HepG2 (cell line): ENCODE data around the gene RING1.

Experiments
- FOXK1 ChIP-seq: sonication (generic); formaldehyde crosslinking; IDR thresholded peaks from 2 replicates; pipeline ENCODE4 v1.4.0; 2020; ENCODE audit warnings: low read depth, missing genetic modification reagents, borderline replicate concordance
- JUN ChIP-seq: sonication (generic); formaldehyde crosslinking; IDR thresholded peaks from 2 replicates; pipeline ENCODE4 v1.4.0; 2020; ENCODE audit warnings: mild to moderate bottlenecking, missing genetic modification reagents
- JUND ChIP-seq: sonication (generic); formaldehyde crosslinking; IDR thresholded peaks from 2 replicates; pipeline ENCODE4 v1.8.0; 2022; ENCODE audit warnings: mild to moderate bottlenecking, missing genetic modification reagents
- NCOA1 ChIP-seq: sonication (generic); formaldehyde crosslinking; IDR thresholded peaks from 2 replicates; pipeline ENCODE4 v1.9.0; 2021; ENCODE audit warnings: missing genetic modification reagents
- PRPF4 ChIP-seq: fragments of 200-400 bp; formaldehyde crosslinking; IDR thresholded peaks from 2 replicates; pipeline ENCODE4 v1.6.1; 2016; ENCODE audit warnings: low read length, low read depth; ENCODE audit not compliant: poor library complexity, severe bottlenecking
- TF ChIP-seq, protein P1 (sequence below): sonication (generic); formaldehyde crosslinking; IDR thresholded peaks from 2 replicates; pipeline ENCODE4 v1.5.0; 2020; ENCODE audit warnings: mild to moderate bottlenecking, missing genetic modification reagents, moderate library complexity
- TF ChIP-seq, protein P2 (sequence below): IDR thresholded peaks from 2 replicates; pipeline ENCODE4 v1.6.1; 2012; ENCODE audit warnings: inconsistent platforms
- TF ChIP-seq, protein P3 (sequence below): sonication (generic); formaldehyde crosslinking; IDR thresholded peaks from 2 replicates; pipeline ENCODE4 v1.5.1; 2020; ENCODE audit warnings: mild to moderate bottlenecking, missing genetic modification reagents, borderline replicate concordance
- TF ChIP-seq, protein P4 (sequence below): sonication (generic); formaldehyde crosslinking; conservative IDR thresholded peaks from 2 replicates; pipeline ENCODE4 v1.4.0; 2020; ENCODE audit warnings: missing genetic modification reagents

DNA sequence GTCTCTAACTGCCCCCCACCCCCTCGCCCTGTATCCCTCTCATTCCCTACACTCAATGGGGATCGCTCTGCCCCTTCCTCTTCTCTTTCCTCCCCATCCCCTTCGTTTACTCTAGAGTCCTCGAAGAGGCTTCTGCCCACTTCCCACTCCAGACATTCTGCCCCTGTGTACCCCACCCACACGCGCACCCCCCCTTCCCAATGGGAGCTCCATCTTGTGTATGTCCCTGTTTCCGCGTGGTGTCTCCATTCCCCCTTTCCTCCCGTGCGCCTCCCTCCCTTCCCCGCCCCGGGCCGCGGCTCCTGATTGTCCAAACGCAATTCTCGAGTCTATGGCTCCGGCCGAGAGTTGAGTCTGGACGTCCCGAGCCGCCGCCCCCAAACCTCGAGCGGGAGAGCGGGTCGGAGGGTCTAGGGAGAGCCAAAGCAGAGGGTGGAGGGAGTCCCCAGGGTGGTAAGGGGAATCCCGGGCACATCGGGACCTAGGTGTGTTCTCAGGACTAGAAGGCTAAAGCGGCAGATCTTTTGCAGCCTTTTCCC lies 679 bp upstream of the RING1 start:
- no peak for TF ChIP-seq JUN (CRISPR knock-in tag)
- TF ChIP-seq, protein P1, sequence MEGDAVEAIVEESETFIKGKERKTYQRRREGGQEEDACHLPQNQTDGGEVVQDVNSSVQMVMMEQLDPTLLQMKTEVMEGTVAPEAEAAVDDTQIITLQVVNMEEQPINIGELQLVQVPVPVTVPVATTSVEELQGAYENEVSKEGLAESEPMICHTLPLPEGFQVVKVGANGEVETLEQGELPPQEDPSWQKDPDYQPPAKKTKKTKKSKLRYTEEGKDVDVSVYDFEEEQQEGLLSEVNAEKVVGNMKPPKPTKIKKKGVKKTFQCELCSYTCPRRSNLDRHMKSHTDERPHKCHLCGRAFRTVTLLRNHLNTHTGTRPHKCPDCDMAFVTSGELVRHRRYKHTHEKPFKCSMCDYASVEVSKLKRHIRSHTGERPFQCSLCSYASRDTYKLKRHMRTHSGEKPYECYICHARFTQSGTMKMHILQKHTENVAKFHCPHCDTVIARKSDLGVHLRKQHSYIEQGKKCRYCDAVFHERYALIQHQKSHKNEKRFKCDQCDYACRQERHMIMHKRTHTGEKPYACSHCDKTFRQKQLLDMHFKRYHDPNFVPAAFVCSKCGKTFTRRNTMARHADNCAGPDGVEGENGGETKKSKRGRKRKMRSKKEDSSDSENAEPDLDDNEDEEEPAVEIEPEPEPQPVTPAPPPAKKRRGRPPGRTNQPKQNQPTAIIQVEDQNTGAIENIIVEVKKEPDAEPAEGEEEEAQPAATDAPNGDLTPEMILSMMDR (CRISPR knock-in tag), result no peak
- TF ChIP-seq FOXK1, result no peak
- TF ChIP-seq, protein P2, sequence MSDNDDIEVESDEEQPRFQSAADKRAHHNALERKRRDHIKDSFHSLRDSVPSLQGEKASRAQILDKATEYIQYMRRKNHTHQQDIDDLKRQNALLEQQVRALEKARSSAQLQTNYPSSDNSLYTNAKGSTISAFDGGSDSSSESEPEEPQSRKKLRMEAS, result no peak
- no peak for TF ChIP-seq PRPF4
- TF ChIP-seq JUND (CRISPR knock-in tag), result no peak
- TF ChIP-seq, protein P3, sequence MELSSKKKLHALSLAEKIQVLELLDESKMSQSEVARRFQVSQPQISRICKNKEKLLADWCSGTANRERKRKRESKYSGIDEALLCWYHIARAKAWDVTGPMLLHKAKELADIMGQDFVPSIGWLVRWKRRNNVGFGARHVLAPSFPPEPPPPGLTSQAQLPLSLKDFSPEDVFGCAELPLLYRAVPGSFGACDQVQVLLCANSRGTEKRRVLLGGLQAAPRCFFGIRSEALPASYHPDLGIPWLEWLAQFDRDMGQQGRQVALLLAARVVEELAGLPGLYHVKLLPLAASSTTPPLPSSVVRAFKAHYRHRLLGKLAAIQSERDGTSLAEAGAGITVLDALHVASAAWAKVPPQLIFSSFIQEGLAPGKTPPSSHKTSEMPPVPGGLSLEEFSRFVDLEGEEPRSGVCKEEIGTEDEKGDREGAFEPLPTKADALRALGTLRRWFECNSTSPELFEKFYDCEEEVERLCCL (CRISPR knock-in tag), result no peak
- TF ChIP-seq NCOA1 (CRISPR knock-in tag), result no peak
- TF ChIP-seq, protein P4, sequence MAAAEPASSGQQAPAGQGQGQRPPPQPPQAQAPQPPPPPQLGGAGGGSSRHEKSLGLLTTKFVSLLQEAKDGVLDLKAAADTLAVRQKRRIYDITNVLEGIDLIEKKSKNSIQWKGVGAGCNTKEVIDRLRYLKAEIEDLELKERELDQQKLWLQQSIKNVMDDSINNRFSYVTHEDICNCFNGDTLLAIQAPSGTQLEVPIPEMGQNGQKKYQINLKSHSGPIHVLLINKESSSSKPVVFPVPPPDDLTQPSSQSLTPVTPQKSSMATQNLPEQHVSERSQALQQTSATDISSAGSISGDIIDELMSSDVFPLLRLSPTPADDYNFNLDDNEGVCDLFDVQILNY (CRISPR knock-in tag), result no peak
